GM12878 (cell line): ENCODE measurements around the gene OS9. TPM values are rescaled to one million over a fixed set of nuclear protein-coding genes. Genes with fewer than 3 reads are reported as not detected.
"Not testable (repeated sequence)": the region's sequence is repeated elsewhere in the genome, so short reads cannot be mapped to it uniquely, and the experiment has no call there.

ENCODE experiments used
- ATAC-seq: fragments of 200-7000 bp; cut with Tn5 transposase; 3 replicates; pipeline ENCODE4 v1.9.1; 2020; ENCODE audit warnings: mild to moderate bottlenecking, moderate library complexity
- BruUV-seq: library from RNA; stranded (reverse); fragments of 400-500 nt; replicated peaks from 2 replicates; lab custom pipeline; 2021; lab: Mats Ljungman, UMichigan
- CTCF ChIA-PET: fragments of 300-600 bp; sonication (Branson Sonifier 250); formaldehyde crosslinking; extraction: SDS; loops from one replicate; lab custom pipeline; 2021; ENCODE audit warnings: inconsistent platforms; lab: Yijun Ruan, JAX
- POLR2A ChIA-PET: fragments of 350-600 bp; formaldehyde crosslinking; extraction: SDS; loops from one replicate; lab custom pipeline; 2021; ENCODE audit warnings: inconsistent platforms; lab: Charles Lee
- RAD21 ChIA-PET: fragments of 300-600 bp; sonication (Branson Sonifier 250); formaldehyde crosslinking; loops from one replicate; lab custom pipeline; 2023; ENCODE audit warnings: antibody characterized with exemption; ENCODE audit not compliant: unreplicated experiment; lab: Charles Lee
- SMC1A ChIA-PET: fragments of 300-600 bp; sonication (Branson Sonifier 250); formaldehyde crosslinking; loops from one replicate; lab custom pipeline; 2023; ENCODE audit not compliant: unreplicated experiment, uncharacterized antibody; lab: Charles Lee
- DNase-seq: peaks from one replicate; pipeline ENCODE4 v3.0.0-alpha.2; 2011; ENCODE audit warnings: low read depth, low spot score
- FAIRE-seq: peaks from 3 replicates; lab custom pipeline; 2011; peaks lifted over from hg19 to GRCh38; lab: Jason Lieb, UNC
- H2AFZ ChIP-seq: 2 replicates; pipeline ENCODE4 v1.6.0; 2011; ENCODE audit warnings: low read depth, low read length, control low read depth; ENCODE audit not compliant: control insufficient read depth
- H3K27ac ChIP-seq: 2 replicates; pipeline ENCODE4 v1.5.1; 2011; ENCODE audit warnings: control low read depth; ENCODE audit not compliant: control insufficient read depth, insufficient read depth
- H3K27me3 ChIP-seq, 2 experiments: replicated peaks in 1 of 2; 2 replicates each; pipeline versions ENCODE4 v1.6.0 to v1.6.1; 2011; ENCODE audit warnings: low read length in 1 of 2; ENCODE audit not compliant: control insufficient read depth in 2 of 2, insufficient read depth in 2 of 2
- H3K36me3 ChIP-seq, 2 experiments: 2 replicates each; pipeline ENCODE4 v1.5.1; 2011; ENCODE audit warnings: low read length in 1 of 2; ENCODE audit not compliant: control insufficient read depth in 2 of 2, insufficient read depth in 2 of 2
- H3K4me1 ChIP-seq: 2 replicates; pipeline ENCODE4 v1.6.1; 2011; ENCODE audit warnings: mild to moderate bottlenecking, low read length, moderate library complexity, mixed read lengths; ENCODE audit not compliant: control insufficient read depth, insufficient read depth
- H3K4me2 ChIP-seq: 2 replicates; pipeline ENCODE4 v1.6.0; 2011; ENCODE audit warnings: control low read depth; ENCODE audit not compliant: control insufficient read depth, insufficient read depth
- H3K4me3 ChIP-seq: fragments of 200-600 bp; sonication (generic); 2 replicates; pipeline ENCODE4 v1.5.1; 2016
- H3K79me2 ChIP-seq: 2 replicates; pipeline ENCODE4 v1.6.0; 2011; ENCODE audit warnings: low read length; ENCODE audit not compliant: control insufficient read depth, insufficient read depth
- H3K9ac ChIP-seq: 2 replicates; pipeline ENCODE4 v1.8.0; 2011; ENCODE audit warnings: low read length, control low read depth, mixed read lengths; ENCODE audit not compliant: control insufficient read depth, insufficient read depth
- H3K9me3 ChIP-seq: replicated peaks from 3 replicates; pipeline ENCODE4 v1.5.1; 2011; ENCODE audit warnings: mild to moderate bottlenecking, low read length; ENCODE audit not compliant: control insufficient read depth, insufficient read depth
- H4K20me1 ChIP-seq: 2 replicates; pipeline ENCODE4 v1.6.0; 2011; ENCODE audit not compliant: control insufficient read depth, insufficient read depth
- BHLHE40 ChIP-seq, 2 experiments: fragments of 450-650 bp in 1 of 2; IDR thresholded peaks; 2 replicates each; pipeline ENCODE4 v1.6.1; 2011 to 2017; ENCODE audit warnings: low read depth in 2 of 2, borderline replicate concordance in 1 of 2, improper control_type of control experiment in 1 of 2, low read length in 1 of 2, mild to moderate bottlenecking in 1 of 2
- CBX3 ChIP-seq: fragments of 200-600 bp; sonication (generic); IDR thresholded peaks from 2 replicates; pipeline ENCODE4 v1.6.1; 2016; ENCODE audit warnings: low read depth, borderline replicate concordance
- FOXM1 ChIP-seq: IDR thresholded peaks from 2 replicates; pipeline ENCODE4 v1.6.1; 2012; ENCODE audit warnings: low read depth, mild to moderate bottlenecking, inconsistent platforms, low read length, moderate library complexity
- HDAC6 ChIP-seq: fragments of 200-600 bp; sonication (generic); IDR thresholded peaks from one replicate; pipeline ENCODE4 v1.8.0; 2017; ENCODE audit warnings: antibody characterized with exemption; ENCODE audit not compliant: unreplicated experiment
- MLLT1 ChIP-seq: fragments of 450-650 bp; IDR thresholded peaks from 2 replicates; pipeline ENCODE4 v1.6.1; 2016; ENCODE audit warnings: mild to moderate bottlenecking
- RBBP5 ChIP-seq: fragments of 200-600 bp; sonication (generic); conservative IDR thresholded peaks from 2 replicates; pipeline ENCODE4 v1.6.1; 2016
- RCOR1 ChIP-seq: conservative IDR thresholded peaks from 2 replicates; pipeline ENCODE4 v1.6.1; 2012; ENCODE audit warnings: low read depth, low read length, improper control_type of control experiment
- USF1 ChIP-seq: IDR thresholded peaks from 2 replicates; pipeline ENCODE4 v1.6.1; 2011; ENCODE audit warnings: borderline replicate concordance, low read depth, mild to moderate bottlenecking, moderate library complexity, mixed read lengths, low read length; ENCODE audit not compliant: insufficient read depth; ENCODE audit errors: extremely low read length
- YBX1 ChIP-seq: fragments of 450-650 bp; IDR thresholded peaks from 2 replicates; pipeline ENCODE4 v1.6.1; 2016; ENCODE audit warnings: antibody characterized with exemption
- YY1 ChIP-seq: IDR thresholded peaks from 2 replicates; pipeline ENCODE4 v1.6.1; 2011; ENCODE audit warnings: low read depth, mild to moderate bottlenecking, low read length
- ZBED1 ChIP-seq: IDR thresholded peaks from 2 replicates; pipeline ENCODE4 v1.6.1; 2016; ENCODE audit warnings: borderline replicate concordance
- ZBTB33 ChIP-seq: fragments of 450-650 bp; IDR thresholded peaks from 2 replicates; pipeline ENCODE4 v1.6.1; 2017; ENCODE audit warnings: mild to moderate bottlenecking
- WGBS: methylation state at CpG from one replicate; pipeline ENCODE4 v1.1.6; 2016; ENCODE audit warnings: low lambda C conversion rate; ENCODE audit not compliant: insufficient replicate concordance, insufficient coverage; ENCODE audit errors: missing lambda C conversion rate; 5-methylcytosine and 5-hydroxymethylcytosine counted together
- in situ Hi-C: fragments of 300-500 bp; cut with MboI; formaldehyde crosslinking; loops from 9 replicates; pipeline ENCODE4 v1.14.3; 2018; ENCODE audit warnings: mixed read lengths
- intact Hi-C: fragments of 100-400 bp; cut with micrococcal nuclease; formaldehyde crosslinking; loops from one replicate; pipeline ENCODE4 v1.14.2; 2022; ENCODE audit not compliant: unreplicated experiment
- polyA plus RNA-seq, 11 experiments: library from polyadenylated mRNA; depleted of rRNA in 4 of 11; unstranded in 6 of 11; stranded (reverse) in 5 of 11; fragments of >200 nt; fragmentation: Nextera tagmentation in 4 of 11; fragmentation: Illumina TruSeq in 1 of 11; extraction: Ambion mirVana in 4 of 11; extraction: Trizol in 1 of 11; gene quantifications; 1 replicate in 1 of 11; 2 replicates in 10 of 11; pipeline versions ENCODE4 v1.2.1 to v1.2.3, GENCODE V29; 2011 to 2016; ENCODE audit warnings: inconsistent platforms in 2 of 11, missing spikeins in 2 of 11, low read depth in 1 of 11
- total RNA-seq, 4 experiments: library from RNA; depleted of rRNA in 3 of 4; stranded (reverse); fragments of >200 nt in 3 of 4; fragmentation: Illumina TruSeq in 1 of 4; extraction: Trizol in 1 of 4; gene quantifications; 2 replicates each; pipeline versions ENCODE4 v1.2.1 to v1.2.3, GENCODE V29; 2013 to 2021

The OS9 gene
- total and polyA plus RNA-seq, 10 of the 15 experiments (the other 5 are each of a cell fraction or from before 2014, with no cell fraction given) = 5.2 to 106 (median 79.1) TPM

GRCh38 chr12:57674691-57675090 lies 19.2 kb upstream of the OS9 start (continued):
- TF ChIP-seq FOXM1 = no peak
- TF ChIP-seq ZBED1 = no peak
- no peak for TF ChIP-seq CBX3
- TF ChIP-seq, all 136 proteins: peak for 0

- H3K79me2 ChIP-seq, POLR2A ChIA-PET, FAIRE-seq, intact Hi-C loops, in situ Hi-C loops, H3K4me1 ChIP-seq, H2AFZ ChIP-seq, H3K4me2 ChIP-seq, RAD21 ChIA-PET, H3K9ac ChIP-seq, H3K9me3 ChIP-seq, H3K27ac ChIP-seq, DNase-seq, H4K20me1 ChIP-seq, H3K4me3 ChIP-seq, H3K36me3 ChIP-seq, BruUV-seq, H3K27me3 ChIP-seq, ATAC-seq: not testable (repeated sequence)
- 74% methylated on average over 9 of the region's 9 CpGs for WGBS
- ChIA-PET CTCF (interaction anchor here (0.5 kb wide), 1 partner anchor 39 kb away, joined by 3 read pairs; no protein-coding TSS in a partner anchor), SMC1A (interaction anchor here (0.9 kb wide), 1 partner anchor 35 kb away, joined by 3 read pairs; no protein-coding TSS in a partner anchor)
These were observed 16.0 kb upstream of the OS9 start for GRCh38 chr12:57677947-57678346.

- no peak for ATAC-seq
- H3K27me3 ChIP-seq = no peaks in the 10 kb centered on the region; a peak in 1 of 4 replicates
- RAD21 ChIA-PET = no interaction called here
- H3K27ac ChIP-seq = no peak overlapping the region
- H3K9ac ChIP-seq = no peak overlapping the region
- no peak overlapping the region for H3K4me3 ChIP-seq
- in situ Hi-C loops (no loop called here), intact Hi-C loops (no loop called here)
- no peak for FAIRE-seq
- no peaks in the 10 kb centered on the region for H3K4me1 ChIP-seq
- no TSS peak for BruUV-seq
- no peak for DNase-seq
- SMC1A ChIA-PET = no interaction called here
- CTCF ChIA-PET = no interaction called here
- no peak overlapping the region for H2AFZ ChIP-seq
- POLR2A ChIA-PET = no interaction called here
- no peaks in the 10 kb centered on the region for H4K20me1 ChIP-seq
- no peaks in the 10 kb centered on the region for H3K9me3 ChIP-seq
- no peak overlapping the region for H3K4me2 ChIP-seq
- no peaks in the 10 kb centered on the region for H3K79me2 ChIP-seq
- H3K36me3 ChIP-seq = no peaks in the 10 kb centered on the region
- TF ChIP-seq RCOR1 (no peak), YY1 (no peak), ZBTB33 (no peak), YBX1 (no peak), HDAC6 (no peak), RBBP5 (no peak), USF1 (no peak), BHLHE40 (IDR thresholded peaks at IDR 0.05; ENCODE audit: borderline replicate concordance in 1 of 2, low read depth in 2 of 2, low read length in 1 of 2) (no peak), MLLT1 (no peak)
These were observed 14.2 kb upstream of the OS9 start for GRCh38 chr12:57679697-57680096.
